HG03095 (cell line): ENCODE data around the gene DPYSL5.

Experiments used
- ATAC-seq: cut with Tn5 transposase; IDR thresholded peaks from one replicate; pipeline ENCODE4 v1.9.1; 2021; ENCODE audit warnings: moderate library complexity; ENCODE audit not compliant: unreplicated experiment

DPYSL5 gene

GRCh38 chr2:26898480-26899078, 50.6 kb downstream of the DPYSL5 start:
- ATAC-seq = no peak

GRCh38 chr2:26899500-26900164, 51.7 kb downstream of the DPYSL5 start:
- ATAC-seq = no peak

GRCh38 chr2:26900831-26901321, 52.9 kb downstream of the DPYSL5 start:
- no peak for ATAC-seq

GRCh38 chr2:26901326-26902183, 53.6 kb downstream of the DPYSL5 start:
- no peak for ATAC-seq

- ATAC-seq = no peak
Observed at GRCh38 chr2:26903676-26904075, 55.7 kb downstream of the DPYSL5 start.

- ATAC-seq = peak; percentile 73
Observed at GRCh38 chr2:26904839-26905238, 56.9 kb downstream of the DPYSL5 start.

GRCh38 chr2:26905341-26906198, 57.6 kb downstream of the DPYSL5 start:
- ATAC-seq = no peak

GRCh38 chr2:26907416-26907815, 59.5 kb downstream of the DPYSL5 start:
- no peak for ATAC-seq

GRCh38 chr2:26910176-26910575, 62.2 kb downstream of the DPYSL5 start:
- no peak for ATAC-seq

GRCh38 chr2:26911911-26912861, 64.3 kb downstream of the DPYSL5 start:
- no peak for ATAC-seq

GRCh38 chr2:26913606-26913998, 65.7 kb downstream of the DPYSL5 start:
- ATAC-seq = no peak

GRCh38 chr2:26913999-26914658, 66.2 kb downstream of the DPYSL5 start:
- ATAC-seq = no peak

- no peak for ATAC-seq
Observed at GRCh38 chr2:26914659-26915310, 66.9 kb downstream of the DPYSL5 start.

GRCh38 chr2:26915316-26915715, 67.4 kb downstream of the DPYSL5 start:
- ATAC-seq = no peak

- no peak for ATAC-seq
Observed at GRCh38 chr2:26916128-26916692, 68.3 kb downstream of the DPYSL5 start.

- ATAC-seq = no peak
Observed at GRCh38 chr2:26917135-26917836, 69.4 kb downstream of the DPYSL5 start.

- no peak for ATAC-seq
Observed at GRCh38 chr2:26921323-26921722, 73.4 kb downstream of the DPYSL5 start.
